Inflammatory macrophage (primary cell): Measurements from ENCODE around the gene ELMO3.

Experiments used
- DNase-seq, 2 donors: peaks; one replicate each; pipeline ENCODE4 v3.0.0-alpha.2; 2020 to 2022

The ELMO3 gene

GRCh38 chr16:67183627-67184452, 15.1 kb upstream of the ELMO3 start, which contains the start of gene MATCAP1:
Gene MATCAP1 (minus strand): TSS chr16:67183963. CDS start chr16:67180610, 3,353 bp downstream.
- DNase-seq = peak; percentile 96

GRCh38 chr16:67184453-67184994, 14.4 kb upstream of the ELMO3 start:
- DNase-seq = no peak

GRCh38 chr16:67184995-67185650, 13.8 kb upstream of the ELMO3 start:
- peak; percentile 85 to 90 for DNase-seq

- no peak for DNase-seq
Observed at GRCh38 chr16:67185651-67186134, 13.2 kb upstream of the ELMO3 start.

- DNase-seq = no peak
Observed at GRCh38 chr16:67186550-67186950, 12.4 kb upstream of the ELMO3 start.

GRCh38 chr16:67187175-67187890, 11.6 kb upstream of the ELMO3 start:
- DNase-seq = no peak

GRCh38 chr16:67188323-67188722, 10.6 kb upstream of the ELMO3 start:
- no peak for DNase-seq

- no peak for DNase-seq
Observed at GRCh38 chr16:67188798-67189197, 10.1 kb upstream of the ELMO3 start.

GRCh38 chr16:67190041-67190440, 8.9 kb upstream of the ELMO3 start, which contains the start of gene EXOC3L1:
Gene EXOC3L1 (minus strand): TSS chr16:67190136. CDS start chr16:67189676, 460 bp downstream.
- DNase-seq = no peak

- no peak for DNase-seq
Observed at GRCh38 chr16:67190448-67191399, 8.2 kb upstream of the ELMO3 start.

GRCh38 chr16:67191411-67191994, 7.4 kb upstream of the ELMO3 start:
- DNase-seq = no peak

GRCh38 chr16:67191995-67192681, 6.8 kb upstream of the ELMO3 start, which contains the start of gene E2F4:
Gene E2F4 (plus strand): TSS chr16:67192155. CDS start chr16:67192228, 73 bp downstream.
- peak; percentile 93 to 96 for DNase-seq

GRCh38 chr16:67192781-67193361, 6.1 kb upstream of the ELMO3 start:
- no peak for DNase-seq

GRCh38 chr16:67193536-67193935, 5.4 kb upstream of the ELMO3 start:
- DNase-seq = no peak

GRCh38 chr16:67194260-67194659, 4.7 kb upstream of the ELMO3 start:
- no peak for DNase-seq

- no peak for DNase-seq
Observed at GRCh38 chr16:67195676-67196075, 3.3 kb upstream of the ELMO3 start.

- no peak for DNase-seq
Observed at GRCh38 chr16:67196881-67197280, 2.0 kb upstream of the ELMO3 start.

- DNase-seq = no peak
Observed at GRCh38 chr16:67197704-67198103, 1.2 kb upstream of the ELMO3 start.

- peak; percentile 65 to 68 for DNase-seq
Observed at GRCh38 chr16:67198238-67198734, 645 bp upstream of the ELMO3 start.

GRCh38 chr16:67199808-67200198, 872 bp downstream of the ELMO3 start:
- DNase-seq = no peak
